ENCODE data around the gene PLA2G5. TPM values are rescaled to one million over a fixed set of nuclear protein-coding genes. Genes with fewer than 3 reads are reported as not detected.

PLA2G5 gene
- total and polyA plus RNA-seq, 2 of the 8 experiments (the other 6 are each of a cell fraction or from before 2014, with no cell fraction given): 0.05 TPM; not detected in 1

DNA sequence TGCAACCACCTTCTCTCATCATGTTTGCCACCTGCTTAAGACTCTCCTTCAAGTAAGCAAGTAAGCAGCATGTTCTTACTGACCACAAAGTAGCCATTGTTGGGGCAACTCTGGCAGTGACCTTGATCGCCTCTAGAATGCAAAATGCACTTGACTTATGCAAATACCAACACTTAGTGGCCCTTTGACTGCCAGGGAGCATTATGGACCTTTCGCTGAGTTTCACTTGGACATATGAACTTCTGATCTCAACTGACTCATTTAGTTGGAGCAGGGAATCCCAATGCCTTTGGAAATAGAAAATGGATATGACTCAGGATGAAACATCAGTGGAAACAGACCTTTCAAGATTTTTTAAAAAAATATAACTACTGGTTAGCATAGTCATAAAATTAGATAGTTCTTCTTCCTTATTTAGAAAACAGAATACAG, 6.1 kb upstream of the PLA2G5 start:
- no peak overlapping the region for H3K23ac ChIP-seq (ENCODE audit: insufficient read length)
- no peaks in the 10 kb centered on the region for H3K4me1 ChIP-seq (replicated peaks in 1 of 4; ENCODE audit: control insufficient read depth in 3 of 4, insufficient read depth in 4 of 4, low read length in 3 of 4)
- no peaks in the 10 kb centered on the region for H4K20me1 ChIP-seq (replicated peaks in 1 of 2; ENCODE audit: control insufficient read depth in 1 of 2, insufficient read depth in 2 of 2, low read length in 2 of 2)
- H3K79me1 ChIP-seq (ENCODE audit: low read depth, low read length): no peaks in the 10 kb centered on the region
- FAIRE-seq: no peak
- H2AFZ ChIP-seq (ENCODE audit: low read length): no peak overlapping the region
- no peaks in the 10 kb centered on the region for H3K9me3 ChIP-seq (ENCODE audit: insufficient read depth in 2 of 2, low read depth in 1 of 2, low read length in 1 of 2)
- 0 out of 2 replicates have a peak, but pooled peaks cover 2% of the 10 kb centered on the region for H3K23me2 ChIP-seq (ENCODE audit: low read depth, low read length)
- H3K4me3 ChIP-seq (ENCODE audit: extremely low read depth in 1 of 4, insufficient read depth in 2 of 4, low read depth in 3 of 4, low read length in 4 of 4): no peak overlapping the region
- no peaks in the 10 kb centered on the region; a peak in 1 of 8 replicates for H3K36me3 ChIP-seq (ENCODE audit: control insufficient read depth in 2 of 4, insufficient read depth in 4 of 4, low read length in 3 of 4)
- H3K4ac ChIP-seq (replicated peaks; ENCODE audit: insufficient read length, low read depth, low read length): no peak overlapping the region
- no peak overlapping the region for H2BK5ac ChIP-seq (ENCODE audit: low read depth, low read length)
- H3K18ac ChIP-seq (ENCODE audit: extremely low read depth, low read length): no peak overlapping the region
- H2BK20ac ChIP-seq (ENCODE audit: low read length): no peak overlapping the region
- no peak overlapping the region for H3K27ac ChIP-seq (ENCODE audit: low read depth, low read length)
- POLR2A ChIA-PET (ENCODE audit: partially characterized antibody): no interaction called here
- no peak overlapping the region for H2BK12ac ChIP-seq (ENCODE audit: low read depth, low read length)
- no peaks in the 10 kb centered on the region for H3K79me2 ChIP-seq (ENCODE audit: control insufficient read depth in 1 of 2, insufficient read depth in 2 of 2, low read length in 2 of 2)
- CTCF ChIA-PET (ENCODE audit: partially characterized antibody): interaction anchor here (1.0 kb wide), 1 partner anchor 38 kb away, joined by 3 read pairs; no protein-coding TSS in a partner anchor
- H3K4me2 ChIP-seq (ENCODE audit: insufficient read depth in 1 of 2, low read depth in 2 of 2, low read length in 2 of 2): no peak overlapping the region
- H4K5ac ChIP-seq (ENCODE audit: insufficient read length, low read depth, low read length): no peak overlapping the region
- H2BK15ac ChIP-seq (ENCODE audit: low read length): no peak overlapping the region
- no peak overlapping the region for H4K91ac ChIP-seq (replicated peaks; ENCODE audit: insufficient read length, low read length)
- H2AK5ac ChIP-seq (ENCODE audit: low read depth, low read length): no peak overlapping the region
- H3K27me3 ChIP-seq (replicated peaks in 1 of 4; ENCODE audit: control insufficient read depth in 3 of 4, extremely low read depth in 1 of 4, insufficient read depth in 3 of 4, low read length in 3 of 4): no peaks in the 10 kb centered on the region; a peak in 1 of 7 replicates
- H3K9ac ChIP-seq (replicated peaks in 1 of 4; ENCODE audit: extremely low read depth in 1 of 4, low read depth in 3 of 4, low read length in 3 of 4): no peak overlapping the region
- no peak overlapping the region for H3K14ac ChIP-seq (ENCODE audit: insufficient read length)
- H4K8ac ChIP-seq (ENCODE audit: extremely low read depth, insufficient read depth, low read length): no peak overlapping the region
- no peak overlapping the region for H2BK120ac ChIP-seq (replicated peaks; ENCODE audit: low read depth, low read length)
- H3K56ac ChIP-seq (replicated peaks; ENCODE audit: insufficient read length, low read depth, low read length): no peak overlapping the region
- peak in 1 of 2 experiments; percentile 14 for DNase-seq (ENCODE audit: low read depth in 1 of 2, low spot score in 2 of 2)
- WGBS, 2 experiments (ENCODE audit: extremely low coverage in 1 of 2, insufficient coverage in 1 of 2, insufficient read length in 1 of 2, insufficient replicate concordance in 2 of 2, low coverage in 1 of 2, low lambda C conversion rate in 2 of 2, missing lambda C conversion rate in 1 of 2): 67% methylated on average over 2 of the region's 2 CpGs; no CpG with 5 or more reads in 1 of the 2 experiments
- TF ChIP-seq KDM4A (IDR thresholded peaks at IDR 0.05; ENCODE audit: low read depth, low read length, severe bottlenecking): no peak
- TF ChIP-seq EGR1 (IDR thresholded peaks at IDR 0.05; ENCODE audit: borderline replicate concordance, low read depth, low read length): no peak
- no peak for TF ChIP-seq CEBPB (IDR thresholded peaks at IDR 0.05; ENCODE audit: low read depth, low read length)
- TF ChIP-seq HDAC2 (IDR thresholded peaks at IDR 0.05; ENCODE audit: borderline replicate concordance in 1 of 2, low read depth in 2 of 2, low read length in 2 of 2): no peak
- no peak for TF ChIP-seq TAF1 (IDR thresholded peaks at IDR 0.05; ENCODE audit: low read depth, low read length)
- no peak for TF ChIP-seq CHD1 (IDR thresholded peaks at IDR 0.05; ENCODE audit: low read depth, low read length)
- TF ChIP-seq CBX8 (IDR thresholded peaks at IDR 0.05; ENCODE audit: borderline replicate concordance, low read depth, low read length): no peak
- no peak for TF ChIP-seq HDAC6 (IDR thresholded peaks at IDR 0.05; ENCODE audit: low read depth, low read length)
- TF ChIP-seq ZNF274 (IDR thresholded peaks at IDR 0.05; ENCODE audit: borderline replicate concordance, extremely low read depth, low read length): no peak
- no peak for TF ChIP-seq RAD21 (IDR thresholded peaks at IDR 0.05 in 1 of 2, conservative IDR thresholded peaks at IDR 0.05 in 1 of 2; ENCODE audit: low read depth in 2 of 2, low read length in 2 of 2)
- TF ChIP-seq SUZ12 (IDR thresholded peaks at IDR 0.05; ENCODE audit: low read length): no peak
- TF ChIP-seq TBP (IDR thresholded peaks at IDR 0.05; ENCODE audit: low read depth, low read length): no peak
- TF ChIP-seq, protein P1, sequence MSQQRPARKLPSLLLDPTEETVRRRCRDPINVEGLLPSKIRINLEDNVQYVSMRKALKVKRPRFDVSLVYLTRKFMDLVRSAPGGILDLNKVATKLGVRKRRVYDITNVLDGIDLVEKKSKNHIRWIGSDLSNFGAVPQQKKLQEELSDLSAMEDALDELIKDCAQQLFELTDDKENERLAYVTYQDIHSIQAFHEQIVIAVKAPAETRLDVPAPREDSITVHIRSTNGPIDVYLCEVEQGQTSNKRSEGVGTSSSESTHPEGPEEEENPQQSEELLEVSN (IDR thresholded peaks at IDR 0.05): no peak
